ENCODE results near the gene MPO.

MPO gene

DNA sequence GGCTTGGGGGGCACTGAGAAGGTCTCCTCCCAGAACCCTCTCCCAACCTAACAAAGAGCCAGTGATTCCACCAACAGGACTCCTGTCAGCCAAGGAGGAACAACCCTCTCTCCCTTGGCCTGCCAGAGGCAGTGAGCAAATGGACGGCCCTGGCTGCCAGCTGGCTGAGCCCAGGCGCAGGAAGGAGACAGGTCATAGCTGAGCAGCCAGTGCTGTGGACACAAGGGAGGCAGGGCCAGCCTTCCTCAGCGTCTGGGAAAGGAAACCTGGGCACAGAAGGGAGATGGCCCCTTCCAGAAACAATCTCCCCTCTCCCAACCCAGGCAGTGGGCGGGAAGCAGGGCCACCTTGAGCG lies 2.1 kb downstream of the MPO start:
- no peak for DNase-seq (ENCODE audit: low read depth)

DNA sequence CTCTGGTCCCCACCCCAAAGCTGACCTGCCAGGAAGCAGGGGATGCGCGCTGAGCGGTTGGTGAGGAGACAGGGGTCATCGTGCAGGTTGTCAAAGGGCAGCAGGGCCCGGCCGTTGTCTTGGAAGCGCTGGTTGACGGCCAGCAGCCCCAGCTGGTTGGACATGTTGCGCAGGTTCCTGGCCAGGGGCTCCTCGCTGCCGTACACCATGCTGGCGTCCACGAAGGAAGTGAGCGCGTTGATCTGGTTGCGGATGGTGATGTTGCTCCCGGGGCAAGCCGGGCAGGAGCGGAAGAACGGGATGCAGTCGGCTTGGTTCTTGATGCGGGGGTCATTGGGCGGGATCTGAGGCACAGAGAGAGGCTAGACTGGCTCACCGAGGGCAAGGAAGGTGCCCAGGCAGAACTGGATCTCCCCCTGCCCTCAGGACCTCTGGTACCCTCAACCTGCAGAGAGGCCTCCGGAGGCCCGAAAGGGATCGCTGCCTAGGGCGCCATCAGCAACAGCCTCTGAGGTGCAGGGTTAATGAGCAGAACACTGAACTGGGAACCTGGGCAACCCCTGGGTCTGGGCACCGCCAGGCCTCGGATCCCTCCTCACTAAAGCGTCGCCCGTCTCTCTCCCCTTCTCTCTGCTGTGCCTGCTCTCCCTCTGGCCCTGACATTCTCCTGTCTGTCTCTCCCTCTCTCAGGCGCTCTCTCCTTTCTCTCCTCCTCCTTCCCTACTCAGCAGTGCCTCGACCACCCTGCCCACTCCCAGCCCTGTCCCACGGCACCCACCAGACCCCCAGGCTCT lies 2.7 kb downstream of the MPO start:
- DNase-seq (ENCODE audit: low read depth) = no peak

DNA sequence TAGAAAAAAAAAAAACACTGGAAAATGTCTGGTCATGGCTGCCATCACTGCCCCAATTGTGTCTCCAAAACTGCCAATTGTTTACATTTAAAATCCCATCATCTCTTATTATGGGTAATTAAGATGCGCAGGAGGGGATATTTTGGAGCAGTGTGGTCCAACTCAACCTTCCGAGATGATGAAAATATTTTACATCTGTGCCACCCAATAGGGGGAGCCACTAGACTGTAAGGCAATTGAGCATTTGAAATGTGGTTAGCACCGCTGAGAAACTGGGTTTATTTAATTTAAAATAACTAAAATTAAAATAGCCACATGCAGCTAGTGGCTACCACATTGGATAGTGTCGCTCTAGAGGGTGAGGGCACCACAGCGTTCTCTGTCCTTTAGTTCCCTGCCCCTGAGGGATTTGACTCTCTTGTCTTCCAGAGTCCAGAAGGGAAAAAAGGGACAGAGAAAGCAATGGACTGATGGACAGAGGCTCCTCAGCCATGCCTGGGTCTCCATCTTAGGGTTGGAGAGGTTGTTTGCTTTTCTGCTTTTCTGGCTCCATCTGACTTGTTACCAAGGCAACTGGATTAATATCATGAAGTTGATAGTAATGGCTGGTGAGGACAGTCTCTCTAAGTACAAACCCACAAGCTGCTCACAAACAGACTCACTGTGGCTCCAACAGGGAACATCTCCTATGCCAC lies 3.5 kb downstream of the MPO start:
- DNase-seq (ENCODE audit: low read depth) = no peak

DNA sequence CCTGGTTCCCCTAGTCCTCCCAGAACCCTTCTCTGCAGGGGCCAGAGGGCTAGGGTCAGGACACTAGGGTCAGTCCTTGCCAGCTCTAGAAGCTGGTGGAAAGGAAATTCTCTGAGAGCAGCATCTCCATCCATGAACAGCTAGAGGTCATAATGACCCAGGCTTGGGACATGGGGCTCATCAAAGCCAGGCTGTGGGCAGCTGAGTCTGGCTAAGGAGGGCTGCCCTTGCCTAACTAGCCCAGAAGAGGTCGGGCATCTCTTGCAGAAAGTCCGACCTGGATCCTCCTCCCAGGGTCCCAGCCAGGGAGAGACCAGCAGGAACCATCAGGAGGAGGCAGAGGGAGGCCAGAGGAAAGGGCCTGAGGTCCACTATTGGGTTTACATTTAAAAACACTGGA lies 4.3 kb downstream of the MPO start:
- no peak for DNase-seq (ENCODE audit: low read depth)

DNA sequence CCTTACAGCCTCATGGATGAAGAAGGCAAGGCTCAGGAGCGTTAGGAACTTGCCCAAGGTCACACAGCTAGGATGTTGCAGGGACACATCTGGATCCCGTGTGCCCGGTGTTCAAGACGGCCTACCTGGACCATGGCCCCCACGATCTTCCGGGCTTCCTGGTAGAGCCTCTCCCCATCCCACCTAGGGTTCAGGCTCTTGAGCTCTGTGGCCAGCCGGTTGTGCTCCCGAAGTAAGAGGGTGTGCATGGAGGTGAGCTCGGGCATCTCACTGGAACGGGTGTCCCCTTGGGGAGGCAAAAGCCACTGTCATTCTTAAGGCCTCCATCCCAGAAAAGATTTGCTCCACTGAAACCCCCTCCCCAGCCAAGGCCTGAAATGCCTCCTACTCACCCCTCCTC lies 5.3 kb downstream of the MPO start:
- DNase-seq (ENCODE audit: low read depth) = no peak

GRCh38 chr17:58273453-58274104 lies 7.2 kb downstream of the MPO start:
- no peak for DNase-seq (ENCODE audit: low read depth)

DNA sequence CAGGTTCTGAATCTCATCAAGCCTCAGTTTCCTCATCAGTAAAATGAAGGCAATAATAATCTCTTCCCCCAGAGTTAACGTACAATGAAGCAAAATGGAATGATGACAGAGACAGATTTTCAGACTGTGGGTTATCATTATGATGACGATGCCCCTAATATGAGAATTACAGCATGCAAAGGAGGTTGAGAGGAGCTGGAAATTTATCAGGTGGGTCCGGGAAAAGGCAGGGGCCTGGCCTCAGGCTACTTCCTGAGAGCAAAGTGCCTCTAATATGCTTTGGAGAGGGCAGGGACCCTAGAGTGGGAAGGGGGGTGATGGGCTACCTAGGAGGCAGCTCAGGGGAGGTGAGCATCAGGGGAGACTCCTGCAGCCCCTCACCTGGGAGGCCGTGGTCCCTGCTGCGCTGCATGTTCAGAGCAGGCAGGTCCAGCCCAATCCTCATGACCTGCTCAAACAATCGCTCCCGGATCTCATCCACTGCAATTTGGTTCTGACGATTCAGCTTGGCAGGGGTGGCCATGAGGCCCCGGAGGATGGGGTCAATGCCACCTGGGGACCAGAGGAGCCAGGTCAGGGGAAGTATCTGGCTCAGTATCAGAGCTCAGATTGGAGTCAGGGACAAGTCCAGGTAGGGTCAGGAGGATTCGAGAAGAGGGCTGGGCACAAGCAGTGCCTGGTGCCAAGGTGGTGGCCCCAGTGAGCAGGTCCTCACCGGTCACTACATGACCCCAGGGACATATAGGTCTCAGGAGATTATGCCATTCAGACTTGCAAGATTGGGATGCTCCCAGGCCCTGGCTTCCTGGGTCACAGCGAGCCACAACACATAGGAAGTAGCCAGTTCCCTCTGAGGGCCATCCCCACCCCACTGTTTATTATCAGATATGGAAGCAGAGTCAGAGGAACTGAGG lies 8.1 kb downstream of the MPO start:
- DNase-seq (ENCODE audit: low read depth) = no peak

GRCh38 chr17:58271216-58271931 lies 9.4 kb downstream of the MPO start:
- no peak for DNase-seq (ENCODE audit: low read depth)

DNA sequence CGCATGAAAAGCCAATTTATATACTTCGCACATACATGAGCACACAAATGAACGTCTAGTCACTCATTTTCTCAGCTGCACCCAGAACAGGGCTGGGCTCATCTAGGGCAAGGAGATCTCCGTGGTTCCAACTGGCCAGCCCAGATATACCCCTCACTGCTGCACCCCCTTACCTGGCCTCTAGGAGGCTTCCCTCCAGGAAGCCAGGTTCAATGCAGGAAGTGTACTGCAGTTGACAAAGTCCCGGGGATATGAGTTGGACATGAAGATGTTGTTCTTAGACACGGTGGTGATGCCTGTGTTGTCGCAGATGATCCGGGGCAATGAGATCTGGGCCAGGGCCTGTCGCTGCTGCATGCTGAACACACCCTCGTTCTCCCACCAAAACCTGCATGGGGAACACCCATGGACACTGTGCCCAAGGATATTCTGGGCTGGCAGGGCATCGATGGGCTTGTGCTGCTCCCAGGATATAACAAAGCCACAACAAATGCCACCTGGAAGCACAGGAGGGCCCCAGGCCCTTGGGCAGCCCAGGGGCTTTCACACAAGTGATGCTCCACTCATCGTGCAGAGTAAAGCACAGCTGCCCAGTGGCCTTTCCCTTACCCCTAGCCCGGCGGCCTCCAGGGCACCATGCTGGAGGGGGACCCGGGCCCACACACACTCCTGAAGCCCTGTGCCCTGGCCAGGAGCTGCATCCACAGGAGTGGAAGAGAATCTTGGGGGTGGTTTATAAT lies 10.1 kb downstream of the MPO start:
- no peak for DNase-seq (ENCODE audit: low read depth)

DNA sequence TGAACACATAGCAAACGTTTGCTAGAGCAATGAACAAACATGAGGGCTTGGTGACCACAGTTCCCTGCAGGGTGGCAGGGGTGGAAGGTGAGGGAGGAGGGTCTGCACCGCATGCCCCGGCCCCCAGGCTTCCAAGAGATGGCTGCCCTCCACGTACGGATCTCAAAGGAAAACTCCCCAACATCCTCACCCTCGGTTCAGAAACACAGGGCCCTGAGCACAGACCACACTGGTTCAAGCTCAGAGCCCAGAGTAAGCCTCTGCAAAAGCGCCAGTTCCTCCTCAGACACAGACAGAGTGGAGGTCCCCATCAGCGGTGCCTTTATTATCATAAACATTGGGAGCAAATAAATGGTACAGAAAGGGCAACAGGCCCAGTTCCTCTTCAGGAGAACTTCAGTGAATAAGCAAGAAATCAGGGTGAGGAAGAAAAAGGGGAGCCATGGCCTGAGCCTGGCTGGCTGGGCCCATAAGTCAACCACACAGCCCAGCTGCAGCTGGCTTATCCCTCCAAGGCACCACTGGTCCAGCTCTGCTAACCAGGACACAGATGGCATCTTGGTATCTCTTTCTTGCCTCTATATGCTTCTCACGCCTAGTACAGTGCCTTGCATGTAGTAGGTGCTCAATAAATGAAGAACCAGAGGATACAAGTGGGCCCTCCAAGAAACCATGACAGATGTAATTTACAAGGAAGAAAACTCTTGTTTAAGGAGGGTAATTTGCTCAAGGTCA lies 11.0 kb downstream of the MPO start:
- no peak for DNase-seq (ENCODE audit: low read depth)

DNA sequence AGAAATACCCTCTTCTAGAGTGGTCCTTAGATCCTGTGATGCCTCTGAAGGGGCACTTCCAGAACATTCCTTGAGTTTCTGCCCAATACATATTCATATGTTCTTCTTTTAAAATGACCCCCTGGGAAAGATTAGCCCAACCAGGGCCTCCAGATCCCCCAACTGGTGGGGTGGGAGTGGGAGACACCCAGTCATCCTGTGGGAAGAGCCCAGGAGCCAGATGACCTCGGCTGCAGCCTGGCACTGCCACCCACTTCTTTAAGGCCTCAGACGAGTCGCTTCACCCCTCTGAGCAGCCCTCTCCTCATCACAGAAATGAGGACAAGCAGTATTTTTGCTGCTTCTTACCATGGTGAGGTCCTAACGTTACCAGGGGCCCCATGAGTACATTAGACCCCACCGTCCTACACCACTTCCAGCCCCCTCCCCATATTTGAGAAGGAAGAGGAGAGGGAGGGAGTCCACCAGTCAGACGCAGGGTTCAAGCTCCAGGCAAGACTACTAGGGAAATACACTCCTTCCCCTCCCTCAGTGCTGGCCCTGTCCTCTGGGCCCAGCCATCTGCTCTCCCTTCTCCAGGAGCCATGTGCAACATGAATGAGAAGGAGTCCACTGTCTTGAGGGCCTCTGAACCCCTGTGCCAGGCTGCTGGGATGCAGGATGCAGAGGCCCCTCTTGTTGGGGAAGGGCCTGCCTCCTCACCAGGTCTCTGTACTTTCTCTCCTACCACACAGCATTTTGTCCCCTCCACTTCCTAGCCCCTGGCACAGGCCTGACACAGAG lies 11.8 kb downstream of the MPO start:
- DNase-seq (ENCODE audit: low read depth) = no peak

DNA sequence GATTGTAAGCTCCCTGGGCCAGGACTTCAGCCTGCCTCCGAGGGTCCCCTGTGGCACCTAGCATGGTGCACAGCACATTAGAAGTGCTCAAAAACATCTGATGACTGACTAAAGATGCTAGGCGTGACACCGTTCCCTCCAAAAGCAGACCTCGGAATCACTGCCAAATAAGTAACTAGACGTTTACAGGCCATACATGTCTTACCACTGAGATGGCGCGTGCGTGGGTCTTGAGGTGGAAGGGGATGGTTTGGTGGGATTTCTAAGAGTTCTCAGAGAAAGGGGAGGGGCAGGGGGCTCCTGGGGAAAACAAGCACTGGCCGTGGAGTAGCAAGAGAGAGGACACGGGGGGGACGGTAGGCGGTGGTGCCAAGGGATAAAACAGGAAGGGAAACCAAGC lies 12.4 kb downstream of the MPO start:
- no peak for DNase-seq (ENCODE audit: low read depth)

- DNase-seq (ENCODE audit: low read depth) = no peak
Observed at GRCh38 chr17:58267347-58268324, 13.1 kb downstream of the MPO start.

DNA sequence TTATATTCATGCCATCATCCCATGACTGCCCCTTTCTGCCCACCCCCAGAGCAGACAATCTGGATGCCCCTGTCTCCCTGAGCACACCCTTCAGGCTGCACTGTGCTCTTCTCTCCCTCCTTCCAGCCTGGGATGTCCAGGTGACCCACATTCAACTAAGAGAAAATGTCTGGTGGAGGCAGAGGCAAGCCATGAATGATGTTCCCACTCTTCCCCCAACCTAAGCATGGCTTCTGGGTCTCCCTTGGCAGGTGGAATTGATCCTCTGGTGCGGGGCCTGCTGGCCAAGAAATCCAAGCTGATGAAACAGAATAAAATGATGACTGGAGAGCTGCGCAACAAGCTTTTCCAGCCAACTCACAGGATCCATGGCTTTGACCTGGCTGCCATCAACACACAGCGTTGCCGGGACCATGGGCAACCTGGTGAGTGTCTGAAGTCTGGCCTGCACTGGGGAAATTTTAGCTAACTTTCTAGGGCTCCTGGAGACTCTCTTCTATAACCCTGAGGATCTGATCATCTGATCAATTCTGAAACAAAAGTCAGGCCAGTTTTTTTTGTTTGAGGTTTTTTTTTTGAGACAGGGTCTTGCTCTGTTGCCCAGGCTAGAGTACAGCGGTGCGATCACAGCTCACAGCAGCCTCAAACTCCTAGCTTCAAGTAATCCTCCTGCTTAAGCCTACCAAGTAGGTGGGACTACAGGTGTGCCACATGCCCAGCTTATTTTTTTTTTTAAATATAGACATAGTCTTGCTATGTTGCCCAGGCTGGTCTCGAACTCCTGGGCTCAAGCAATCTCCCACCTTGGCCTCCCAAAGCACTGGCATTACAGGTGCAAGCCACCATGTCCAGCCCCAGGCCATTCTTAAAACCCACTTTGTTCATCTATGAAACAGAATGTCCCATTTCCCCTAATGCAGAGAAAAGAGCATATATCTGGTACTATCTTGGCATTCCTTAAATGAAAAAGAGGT lies 14.5 kb downstream of the MPO start:
- DNase-seq (ENCODE audit: low read depth) = no peak

- no peak for DNase-seq (ENCODE audit: low read depth)
Observed at GRCh38 chr17:58265271-58265670, 15.5 kb downstream of the MPO start.

- no peak for DNase-seq (ENCODE audit: low read depth)
Observed at GRCh38 chr17:58264407-58265103, 16.2 kb downstream of the MPO start.
